ENCODE results near the gene RAD52.

The RAD52 gene

DNA sequence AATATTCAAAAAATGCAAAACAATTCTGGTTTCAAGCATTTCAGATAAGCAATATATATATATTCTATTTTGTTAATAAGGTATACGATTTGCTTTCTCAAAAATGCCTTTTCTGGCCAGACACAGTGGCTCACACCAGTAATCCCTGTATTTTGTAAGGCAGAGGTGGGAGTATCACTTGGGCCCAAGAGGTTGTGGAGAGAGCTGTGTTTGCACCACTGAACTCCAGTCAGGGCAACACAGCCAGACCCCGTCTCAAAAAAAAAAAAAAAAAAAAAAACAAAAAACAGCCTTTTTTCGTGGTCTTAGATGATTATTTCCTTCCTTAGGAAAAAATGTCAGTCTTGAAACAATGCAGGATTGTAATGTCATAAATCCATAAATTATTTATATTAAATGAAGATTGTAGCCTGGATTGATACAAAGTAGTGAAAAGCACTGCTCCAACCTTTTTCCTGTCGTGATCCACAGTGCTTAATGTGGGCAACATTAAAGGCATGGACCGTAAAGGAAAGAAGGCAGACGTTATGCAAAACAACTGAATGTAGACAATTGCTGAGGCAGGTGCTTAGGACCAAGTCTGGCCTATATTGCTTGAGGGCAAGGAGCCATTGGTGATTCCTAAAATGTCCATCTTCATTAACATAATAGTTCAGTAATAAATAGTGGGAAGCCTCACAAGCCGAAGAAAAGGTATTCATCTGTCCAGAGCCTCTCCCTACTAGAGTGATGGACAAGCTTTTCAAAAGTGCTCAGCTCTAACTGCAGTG lies 36.8 kb downstream of the RAD52 start:
- no peak for DNase-seq

DNA sequence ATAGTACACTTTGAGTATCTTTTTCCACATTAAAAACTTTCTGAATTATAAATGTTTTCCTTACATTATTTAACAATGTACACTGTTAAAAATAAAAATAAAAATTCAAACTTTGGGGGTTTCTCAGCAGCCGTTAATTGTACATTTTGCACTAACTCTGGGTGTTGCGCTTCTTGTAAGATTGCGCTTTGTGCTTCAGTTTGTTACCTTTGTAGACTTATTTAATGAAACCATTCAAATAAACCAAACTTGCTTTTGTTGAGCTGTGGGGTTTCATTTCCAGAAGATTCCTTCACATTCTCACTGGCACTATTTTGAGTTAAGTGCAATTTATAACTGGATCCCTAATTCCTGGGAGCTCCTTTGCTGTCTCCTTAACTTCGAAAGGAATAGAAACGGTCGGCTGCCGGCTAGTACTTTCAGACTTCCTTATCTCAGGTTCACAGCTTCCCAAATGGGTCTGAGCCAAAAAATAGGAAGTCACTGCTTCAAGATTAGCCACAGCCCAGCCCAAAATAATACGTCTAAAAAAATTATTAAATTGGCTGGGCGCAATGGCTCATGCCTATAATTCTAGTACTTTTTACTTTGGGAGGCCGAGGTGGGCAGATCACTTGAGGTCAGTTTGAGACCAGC lies 38.2 kb downstream of the RAD52 start:
- no peak for DNase-seq

DNA sequence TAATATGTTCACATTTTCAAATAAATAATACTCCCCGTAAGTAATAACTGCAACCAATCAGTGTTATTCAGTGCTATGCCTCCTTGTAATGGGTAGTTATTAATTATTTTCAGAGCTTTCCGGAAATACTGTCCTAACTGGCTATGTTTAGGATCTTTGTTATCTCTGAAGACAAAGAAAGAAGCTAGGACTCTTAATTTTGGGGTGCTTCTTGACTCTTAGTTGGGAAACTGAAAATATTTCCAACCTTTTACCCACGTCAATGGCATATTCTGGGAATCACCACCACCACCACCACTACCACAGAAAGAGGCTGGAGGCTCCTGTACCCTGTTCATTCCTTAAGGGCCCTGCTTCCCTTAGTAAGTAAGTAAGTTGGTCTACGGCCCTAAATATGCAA lies 39.1 kb downstream of the RAD52 start:
- no peak for DNase-seq

DNA sequence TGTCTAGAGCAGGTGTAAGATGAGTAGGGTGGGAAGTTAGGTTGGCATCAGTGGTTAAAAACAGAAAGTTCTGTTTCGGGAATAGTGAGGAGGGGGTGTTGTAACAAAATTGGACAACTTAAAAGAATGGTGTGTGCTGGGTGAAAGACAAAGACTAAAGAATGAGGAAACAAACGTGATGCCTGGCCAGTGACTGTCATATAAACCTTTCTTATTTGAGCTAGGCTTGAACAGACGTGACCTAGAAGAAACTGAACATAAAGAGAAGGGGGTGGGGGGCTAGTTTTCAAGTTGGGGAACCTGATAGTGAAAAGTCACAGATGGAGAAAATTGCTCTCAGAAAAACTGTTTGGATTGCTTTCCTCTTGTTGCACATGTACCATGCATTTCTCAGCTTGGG lies 39.6 kb downstream of the RAD52 start:
- no peak for DNase-seq

DNA sequence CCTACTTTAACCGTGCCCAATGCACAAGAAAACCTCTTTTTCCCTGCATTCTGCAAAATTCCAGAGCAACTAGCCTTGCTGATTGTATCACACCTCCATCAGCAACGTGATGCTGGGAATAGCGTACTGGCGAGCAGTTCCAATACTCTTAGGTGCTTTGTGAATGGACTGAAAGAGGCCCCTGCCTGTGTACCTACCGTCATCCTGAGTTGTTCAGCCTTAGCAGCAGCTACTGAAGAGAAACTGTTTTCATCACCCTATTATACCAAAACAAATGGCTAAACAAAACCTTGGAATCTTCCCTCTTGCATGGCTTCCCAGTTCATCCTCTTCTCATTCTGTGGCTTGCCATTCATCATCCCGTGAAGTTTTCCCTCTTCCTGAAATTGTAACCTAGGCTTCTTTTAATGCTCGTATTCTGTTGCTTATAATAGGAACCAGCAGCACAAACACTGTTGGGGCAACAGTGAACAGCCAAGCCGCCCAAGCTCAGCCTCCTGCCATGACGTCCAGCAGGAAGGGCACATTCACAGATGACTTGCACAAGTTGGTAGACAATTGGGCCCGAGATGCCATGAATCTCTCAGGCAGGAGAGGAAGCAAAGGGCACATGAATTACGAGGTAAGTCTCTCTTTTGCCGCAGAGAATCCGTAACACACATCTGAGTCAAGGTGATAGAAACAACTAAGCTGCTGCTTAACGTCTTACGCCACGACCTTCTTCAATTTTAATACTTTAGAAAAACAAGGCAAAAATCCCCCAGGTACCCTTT lies 41.9 kb downstream of the RAD52 start:
- DNase-seq = no peak

DNA sequence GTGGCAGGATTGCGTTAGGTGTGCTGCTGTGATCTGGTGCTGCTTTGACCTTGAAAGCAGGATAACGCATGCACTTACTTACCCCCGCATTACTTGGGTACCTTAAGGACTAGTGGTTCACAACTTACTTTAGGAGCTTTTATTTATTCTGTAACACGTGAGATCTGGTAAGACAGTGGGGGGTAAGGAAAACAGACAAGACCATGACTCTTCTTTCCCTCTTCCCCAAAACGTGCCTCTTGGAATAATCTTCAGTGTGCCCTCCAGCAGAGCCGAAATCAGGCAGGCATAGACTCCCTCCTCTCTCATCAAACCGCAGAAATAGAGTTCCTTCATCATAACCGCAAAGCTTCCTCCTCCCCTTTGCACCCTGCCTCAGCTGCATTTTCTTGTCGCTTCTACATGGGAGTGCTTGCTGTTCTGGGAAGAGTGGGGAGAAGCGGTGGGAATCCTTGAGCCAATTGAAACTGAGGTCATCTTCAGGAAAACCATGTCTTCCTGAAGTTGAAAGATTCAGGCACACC lies 43.4 kb downstream of the RAD52 start:
- no peak for DNase-seq

DNA sequence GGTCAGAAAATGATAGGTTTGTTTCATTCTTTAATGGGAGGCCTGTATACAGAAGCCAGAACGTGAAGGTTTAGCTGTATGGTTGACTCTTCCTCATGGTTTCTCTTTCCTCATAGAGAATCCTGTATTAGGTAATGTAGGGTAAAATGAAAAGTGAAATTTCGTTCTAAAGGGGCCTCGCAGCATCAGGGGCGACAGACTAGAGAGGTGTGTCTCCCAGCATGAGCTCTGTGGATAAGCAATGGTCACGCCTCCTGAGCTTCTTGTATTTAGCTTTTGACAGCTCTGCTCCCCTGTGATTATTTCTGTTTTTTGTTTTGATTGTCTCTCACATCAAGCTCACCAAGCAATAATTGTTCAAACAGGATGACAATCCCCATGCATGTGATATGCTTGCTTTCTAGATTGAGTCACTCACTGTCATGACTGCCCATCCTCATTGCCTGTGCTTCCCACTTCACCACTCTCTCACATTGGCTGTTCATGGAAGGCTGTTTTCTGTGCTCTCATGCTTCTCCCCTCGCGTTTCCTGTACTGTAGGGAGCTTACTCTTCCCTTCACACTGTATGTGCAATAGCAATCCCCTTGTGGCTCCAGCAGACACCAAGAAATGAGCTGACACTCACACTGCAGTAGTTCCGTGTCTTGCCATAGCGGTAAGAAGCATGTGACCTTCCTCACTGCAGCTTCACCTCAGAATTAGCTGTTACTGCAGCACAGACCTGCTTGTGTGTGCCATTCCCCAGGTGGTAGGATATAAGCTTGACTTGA lies 44.0 kb downstream of the RAD52 start:
- peak; percentile 52 for DNase-seq

DNA sequence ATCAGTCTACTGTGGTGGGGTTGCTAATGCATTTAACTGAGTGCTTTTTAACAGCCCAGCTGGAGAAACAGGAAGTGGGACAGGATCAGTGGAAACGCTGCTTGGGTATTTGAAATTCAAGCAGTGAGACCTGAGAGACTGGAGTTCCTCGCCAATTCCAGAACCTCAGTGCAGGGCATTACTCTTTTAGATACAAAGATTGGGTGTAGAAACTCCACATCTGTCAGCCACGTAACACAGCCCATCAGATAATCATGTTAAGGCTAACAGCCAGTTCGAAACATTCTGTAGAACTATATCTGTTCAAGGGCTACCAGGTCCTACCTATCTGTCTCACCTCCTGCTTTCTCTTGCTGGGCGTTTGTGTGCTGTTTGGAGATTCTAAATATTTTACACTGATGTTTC lies 45.5 kb downstream of the RAD52 start:
- peak; percentile 77 for DNase-seq

DNA sequence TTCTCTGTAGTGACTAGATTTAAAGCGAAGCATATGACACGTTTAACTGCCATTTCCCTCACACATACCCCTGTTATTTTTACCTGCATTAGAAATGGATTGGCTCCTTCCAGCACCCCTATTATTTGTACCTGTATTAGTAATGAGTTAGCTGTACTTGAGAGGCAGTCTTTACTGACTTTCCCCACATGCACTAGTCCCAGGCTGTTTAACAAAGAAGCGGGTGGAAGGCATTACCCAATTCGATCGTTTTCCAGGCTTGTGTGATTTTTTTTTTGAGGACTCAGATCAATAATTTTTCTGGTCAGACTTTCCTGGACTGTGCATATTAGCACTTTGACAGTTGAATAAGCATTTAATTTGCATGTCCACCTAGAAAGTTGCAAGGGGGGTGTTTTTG lies 46.4 kb downstream of the RAD52 start:
- DNase-seq = no peak

DNA sequence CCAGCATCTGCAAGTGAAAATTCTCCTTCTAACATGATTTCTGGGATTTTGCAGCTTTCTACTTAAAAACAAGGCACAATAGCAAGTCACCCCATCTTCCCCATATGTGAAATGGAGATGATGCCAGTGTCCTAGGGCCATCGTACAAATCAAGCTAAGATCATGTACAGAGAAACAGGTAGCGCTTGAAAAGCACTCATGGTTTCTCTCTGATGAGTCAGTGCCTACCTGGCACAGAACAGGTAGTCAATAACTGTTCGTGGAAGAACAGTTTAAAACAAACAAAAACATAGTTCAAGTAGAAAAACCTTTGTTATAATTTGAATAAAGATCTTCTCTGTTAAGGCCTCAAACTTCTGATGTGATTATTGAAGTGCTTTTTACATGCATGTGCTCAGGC lies 46.9 kb downstream of the RAD52 start:
- DNase-seq = no peak

DNA sequence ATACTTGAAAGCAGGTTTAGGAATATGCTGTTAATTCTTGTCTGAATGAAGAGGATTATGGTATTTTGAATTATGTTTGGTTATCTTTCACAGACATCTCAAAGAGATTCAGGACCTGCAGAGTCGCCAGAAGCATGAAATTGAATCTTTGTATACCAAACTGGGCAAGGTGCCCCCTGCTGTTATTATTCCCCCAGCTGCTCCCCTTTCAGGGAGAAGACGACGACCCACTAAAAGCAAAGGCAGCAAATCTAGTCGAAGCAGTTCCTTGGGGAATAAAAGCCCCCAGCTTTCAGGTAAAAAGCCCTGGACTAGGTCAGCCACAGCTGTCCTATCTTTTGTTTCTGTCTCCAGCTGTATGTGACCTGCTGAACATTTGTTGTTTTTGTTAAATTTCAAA lies 52.1 kb downstream of the RAD52 start:
- DNase-seq = no peak

DNA sequence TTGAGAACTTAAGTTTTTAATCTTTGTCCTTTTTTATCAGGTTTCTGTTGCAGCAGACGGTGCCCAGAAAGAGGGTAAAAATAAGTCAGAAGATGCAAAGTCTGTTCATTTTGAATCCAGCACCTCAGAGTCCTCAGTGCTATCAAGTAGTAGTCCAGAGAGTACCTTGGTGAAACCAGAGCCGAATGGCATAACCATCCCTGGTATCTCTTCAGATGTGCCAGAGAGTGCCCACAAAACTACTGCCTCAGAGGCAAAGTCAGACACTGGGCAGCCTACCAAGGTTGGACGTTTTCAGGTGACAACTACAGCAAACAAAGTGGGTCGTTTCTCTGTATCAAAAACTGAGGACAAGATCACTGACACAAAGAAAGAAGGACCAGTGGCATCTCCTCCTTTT lies 53.5 kb downstream of the RAD52 start:
- no peak for DNase-seq

DNA sequence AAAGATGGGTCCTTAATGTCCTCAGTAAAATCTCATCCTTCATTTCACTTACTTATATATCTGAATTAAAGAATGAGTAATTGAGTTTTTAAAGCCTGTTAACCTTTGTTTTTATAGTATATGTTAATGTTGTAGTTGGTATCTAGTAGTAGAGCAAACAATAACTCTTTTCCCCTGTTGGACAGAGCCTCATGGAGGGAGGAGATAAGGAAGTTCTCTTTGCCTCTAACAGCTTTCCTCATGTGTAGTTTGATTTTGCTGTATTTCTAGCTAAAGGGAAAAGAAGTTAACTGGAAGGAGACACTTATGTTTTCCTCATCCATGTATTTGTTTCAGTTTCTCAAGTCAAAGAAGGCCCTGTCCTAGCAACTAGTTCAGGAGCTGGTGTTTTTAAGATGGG lies 55.3 kb downstream of the RAD52 start:
- DNase-seq = no peak

DNA sequence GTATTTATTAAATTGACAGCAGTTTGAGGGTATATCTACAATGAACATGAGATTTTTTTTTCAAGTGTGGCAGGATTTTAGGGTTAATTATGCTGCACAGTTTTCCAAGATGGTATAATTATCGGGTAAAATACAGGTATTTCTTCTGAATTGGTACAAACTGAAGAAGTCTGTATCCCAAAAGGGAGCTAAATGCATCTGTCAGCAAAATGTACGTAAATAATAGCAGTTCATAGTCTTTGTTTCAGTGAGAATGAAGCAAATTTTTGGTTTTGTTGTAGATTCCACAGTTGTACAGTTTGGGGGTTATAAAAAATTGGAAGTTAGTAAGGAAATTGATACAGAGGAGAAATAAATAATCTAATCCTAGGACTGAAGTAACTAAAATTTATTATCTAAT lies 63.3 kb downstream of the RAD52 start:
- DNase-seq = no peak

DNA sequence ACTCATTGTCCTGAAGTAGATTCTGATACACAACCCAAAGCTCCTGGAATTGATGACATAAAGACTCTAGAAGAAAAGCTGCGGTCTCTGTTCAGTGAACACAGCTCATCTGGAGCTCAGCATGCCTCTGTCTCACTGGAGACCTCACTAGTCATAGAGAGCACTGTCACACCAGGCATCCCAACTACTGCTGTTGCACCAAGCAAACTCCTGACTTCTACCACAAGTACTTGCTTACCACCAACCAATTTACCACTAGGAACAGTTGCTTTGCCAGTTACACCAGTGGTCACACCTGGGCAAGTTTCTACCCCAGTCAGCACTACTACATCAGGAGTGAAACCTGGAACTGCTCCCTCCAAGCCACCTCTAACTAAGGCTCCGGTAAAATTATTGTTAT lies 63.8 kb downstream of the RAD52 start:
- no peak for DNase-seq

DNA sequence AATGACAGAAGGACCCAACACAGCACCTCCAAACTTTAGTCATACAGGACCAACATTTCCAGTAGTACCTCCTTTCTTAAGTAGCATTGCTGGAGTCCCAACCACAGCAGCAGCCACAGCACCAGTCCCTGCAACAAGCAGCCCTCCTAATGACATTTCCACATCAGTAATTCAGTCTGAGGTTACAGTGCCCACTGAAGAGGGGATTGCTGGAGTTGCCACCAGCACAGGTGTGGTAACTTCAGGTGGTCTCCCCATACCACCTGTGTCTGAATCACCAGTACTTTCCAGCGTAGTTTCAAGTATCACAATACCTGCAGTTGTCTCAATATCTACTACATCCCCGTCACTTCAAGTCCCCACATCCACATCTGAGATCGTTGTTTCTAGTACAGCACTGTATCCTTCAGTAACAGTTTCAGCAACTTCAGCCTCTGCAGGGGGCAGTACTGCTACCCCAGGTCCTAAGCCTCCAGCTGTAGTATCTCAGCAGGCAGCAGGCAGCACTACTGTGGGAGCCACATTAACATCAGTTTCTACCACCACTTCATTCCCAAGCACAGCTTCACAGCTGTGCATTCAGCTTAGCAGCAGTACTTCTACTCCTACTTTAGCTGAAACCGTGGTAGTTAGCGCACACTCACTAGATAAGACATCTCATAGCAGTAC lies 64.6 kb downstream of the RAD52 start:
- DNase-seq = no peak

DNA sequence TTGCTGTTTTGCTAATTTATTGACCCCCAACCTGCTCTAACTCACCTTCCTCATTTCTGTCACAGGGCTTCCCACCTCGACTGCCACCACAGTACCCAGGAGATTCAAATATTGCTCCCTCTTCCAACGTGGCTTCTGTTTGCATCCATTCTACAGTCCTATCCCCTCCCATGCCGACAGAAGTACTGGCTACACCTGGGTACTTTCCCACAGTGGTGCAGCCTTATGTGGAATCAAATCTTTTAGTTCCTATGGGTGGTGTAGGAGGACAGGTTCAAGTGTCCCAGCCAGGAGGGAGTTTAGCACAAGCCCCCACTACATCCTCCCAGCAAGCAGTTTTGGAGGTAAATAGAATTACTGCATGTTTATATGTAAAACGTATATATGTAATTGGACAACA lies 68.8 kb downstream of the RAD52 start:
- DNase-seq = no peak

DNA sequence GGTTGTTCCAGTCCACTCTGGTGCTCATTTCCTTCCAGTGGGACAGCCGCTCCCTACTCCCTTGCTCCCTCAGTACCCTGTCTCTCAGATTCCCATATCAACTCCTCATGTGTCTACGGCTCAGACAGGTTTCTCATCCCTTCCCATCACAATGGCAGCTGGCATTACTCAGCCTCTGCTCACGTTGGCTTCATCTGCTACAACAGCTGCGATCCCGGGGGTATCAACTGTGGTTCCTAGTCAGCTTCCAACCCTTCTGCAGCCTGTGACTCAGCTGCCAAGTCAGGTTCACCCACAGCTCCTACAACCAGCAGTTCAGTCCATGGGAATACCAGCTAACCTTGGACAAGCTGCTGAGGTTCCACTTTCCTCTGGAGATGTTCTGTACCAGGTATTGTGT lies 69.9 kb downstream of the RAD52 start:
- DNase-seq = no peak

DNA sequence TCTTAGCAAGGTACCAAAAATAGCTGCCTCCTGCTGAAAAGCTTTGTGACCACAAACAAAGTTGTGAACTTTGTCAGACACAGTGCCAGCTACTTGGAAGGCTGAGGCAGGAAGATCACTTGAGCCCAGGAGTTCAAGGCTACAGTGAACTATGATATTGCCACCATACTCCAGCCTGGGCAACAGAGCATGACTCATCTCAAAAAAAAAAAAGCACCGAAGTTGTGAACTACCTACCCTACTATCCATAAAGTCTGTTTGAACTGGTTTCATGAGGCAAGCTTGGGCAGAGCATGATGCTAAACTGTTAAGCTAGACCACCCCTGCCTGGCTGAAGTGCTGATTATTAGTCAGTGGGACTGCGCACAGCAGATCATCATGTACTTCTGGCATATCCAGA lies 75.5 kb downstream of the RAD52 start:
- peak; percentile 20 for DNase-seq

DNA sequence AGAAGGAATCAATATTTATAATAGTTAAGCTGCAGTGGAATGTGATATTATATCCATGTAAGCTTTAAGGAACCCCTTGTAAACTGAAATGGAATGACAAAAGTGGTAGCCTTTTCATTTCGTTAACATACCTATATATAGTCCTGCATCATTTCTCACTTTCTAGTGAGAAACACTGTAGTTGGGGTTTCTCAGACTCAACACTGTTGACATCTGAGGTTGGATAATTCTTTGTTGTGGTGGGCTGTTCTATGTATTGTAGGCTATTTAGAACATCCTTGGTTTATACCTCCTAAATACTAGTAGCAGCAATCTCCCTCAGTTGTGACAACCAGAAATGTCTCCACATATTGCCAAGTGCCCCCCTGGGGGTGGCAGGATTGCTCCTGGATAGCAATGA lies 79.1 kb downstream of the RAD52 start:
- DNase-seq = no peak

DNA sequence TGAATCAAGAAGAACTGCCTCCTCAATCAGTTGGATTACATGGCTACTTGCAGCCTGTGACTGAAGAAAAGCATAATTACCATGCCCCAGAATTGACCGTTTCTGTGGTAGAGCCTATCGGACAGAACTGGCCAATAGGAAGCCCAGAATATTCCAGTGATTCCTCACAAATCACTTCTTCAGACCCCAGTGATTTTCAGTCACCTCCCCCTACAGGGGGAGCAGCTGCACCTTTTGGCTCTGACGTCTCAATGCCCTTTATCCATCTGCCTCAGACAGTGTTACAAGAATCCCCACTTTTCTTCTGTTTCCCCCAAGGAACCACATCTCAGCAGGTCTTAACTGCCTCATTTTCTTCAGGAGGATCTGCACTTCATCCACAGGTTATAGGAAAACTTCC lies 80.8 kb downstream of the RAD52 start:
- DNase-seq = no peak

DNA sequence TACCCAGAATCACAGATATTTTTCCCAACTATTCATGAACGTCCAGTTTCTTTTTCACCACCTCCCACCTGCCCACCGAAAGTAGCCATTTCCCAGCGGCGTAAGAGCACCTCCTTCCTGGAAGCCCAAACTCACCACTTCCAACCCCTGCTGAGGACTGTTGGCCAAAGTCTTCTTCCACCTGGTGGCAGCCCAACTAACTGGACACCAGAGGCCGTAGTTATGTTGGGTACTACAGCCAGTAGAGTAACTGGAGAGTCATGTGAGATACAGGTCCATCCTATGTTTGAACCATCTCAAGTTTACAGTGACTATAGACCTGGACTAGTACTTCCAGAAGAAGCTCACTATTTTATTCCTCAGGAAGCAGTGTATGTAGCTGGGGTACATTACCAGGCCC lies 81.6 kb downstream of the RAD52 start:
- no peak for DNase-seq

DNA sequence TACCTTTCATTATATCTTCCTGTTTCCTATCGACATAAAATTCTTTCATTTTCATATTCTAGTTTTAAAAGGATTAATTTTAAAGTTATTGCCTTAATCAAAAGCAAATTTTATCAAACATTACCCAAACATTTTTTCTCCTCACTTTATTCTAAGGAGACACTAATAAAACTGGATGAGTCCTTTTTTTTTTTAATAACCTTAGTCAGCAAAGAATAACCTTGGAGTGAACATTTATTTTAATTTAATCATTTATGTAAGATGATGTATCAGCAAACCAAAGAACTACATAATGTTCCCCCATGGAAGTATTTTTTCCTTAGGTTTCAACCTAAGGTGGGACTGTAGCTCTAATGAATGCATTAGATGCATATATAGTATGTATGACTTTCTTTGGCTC lies 83.9 kb downstream of the RAD52 start:
- no peak for DNase-seq
